Measurements from ENCODE around the gene ARHGAP8.

GRCh38 chr22:44704159-44705021 lies 48.0 kb upstream of the ARHGAP8 start:
- TF ChIP-seq CTCF (IDR thresholded peaks at IDR 0.05) (no peak), POLR2A (IDR thresholded peaks at IDR 0.05) (no peak), POLR2AphosphoS5 (IDR thresholded peaks at IDR 0.05) (no peak)
